Muscle of arm (tissue), 12 donors: ENCODE data around the gene F11. TPM values are rescaled to one million over a fixed set of nuclear protein-coding genes. Genes with fewer than 3 reads are reported as not detected.
A peak's percentile ranks its signal among the peaks of the same experiment; 100 is the strongest.
"Not testable (repeated sequence)": the region's sequence is repeated elsewhere in the genome, so short reads cannot be mapped to it uniquely, and the experiment has no call there.

Source experiments
- DNase-seq: peaks from one replicate; pipeline ENCODE4 v3.0.0-alpha.2; 2013
- polyA plus RNA-seq, 12 donors: library from polyadenylated mRNA; unstranded; fragments of 120-200 nt; gene quantifications; one replicate each; pipeline ENCODE4 v1.2.1, GENCODE V29; 2013; ENCODE audit not compliant: insufficient read length in 12 of 12

Gene F11
- polyA plus RNA-seq, 12 donors: 0.97 TPM; not detected in 11

DNA sequence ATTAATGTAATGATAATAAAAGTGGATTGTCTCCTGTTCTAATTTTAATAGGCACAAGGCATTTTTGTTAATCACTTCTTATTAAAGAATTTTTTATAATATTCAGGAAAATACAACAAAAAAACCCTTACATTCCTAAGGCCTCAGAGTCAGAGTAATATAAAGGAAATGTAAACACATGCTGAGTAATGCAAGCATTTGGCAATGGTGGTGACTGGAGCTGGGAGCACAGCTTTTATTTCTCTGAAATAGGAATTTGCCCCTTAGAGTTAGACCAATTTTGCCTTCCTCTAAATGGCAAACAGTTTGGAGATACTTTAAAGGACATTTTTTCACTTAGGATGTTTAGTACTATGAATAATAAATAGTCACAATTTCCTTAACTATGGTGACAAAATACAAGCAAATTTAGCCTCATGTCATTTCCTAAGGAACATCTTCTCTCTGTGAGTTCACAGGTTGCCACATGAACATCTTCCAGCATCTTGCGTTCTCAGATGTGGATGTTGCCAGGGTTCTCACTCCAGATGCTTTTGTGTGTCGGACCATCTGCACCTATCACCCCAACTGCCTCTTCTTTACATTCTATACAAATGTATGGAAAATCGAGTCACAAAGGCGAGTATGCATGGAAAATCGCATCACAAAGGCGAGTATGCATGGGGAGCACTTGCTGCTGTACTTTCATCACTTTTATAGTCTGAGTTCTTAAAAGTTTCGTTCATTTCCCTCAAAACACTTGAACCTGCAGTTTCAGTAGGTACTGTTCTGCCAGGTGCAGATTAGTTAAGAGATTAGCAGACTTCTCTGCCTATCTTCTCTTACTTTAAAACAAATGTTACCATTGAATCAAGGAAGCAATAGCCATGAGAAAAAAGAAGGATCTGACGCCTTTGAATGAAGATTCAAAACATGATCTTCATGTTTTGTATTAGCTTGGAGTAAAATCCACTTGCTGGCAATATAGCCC lies 15.9 kb upstream of the F11 start:
- DNase-seq: no peak

- DNase-seq: no peak
Measured at GRCh38 chr4:186250760-186251159, 15.2 kb upstream of the F11 start.

DNA sequence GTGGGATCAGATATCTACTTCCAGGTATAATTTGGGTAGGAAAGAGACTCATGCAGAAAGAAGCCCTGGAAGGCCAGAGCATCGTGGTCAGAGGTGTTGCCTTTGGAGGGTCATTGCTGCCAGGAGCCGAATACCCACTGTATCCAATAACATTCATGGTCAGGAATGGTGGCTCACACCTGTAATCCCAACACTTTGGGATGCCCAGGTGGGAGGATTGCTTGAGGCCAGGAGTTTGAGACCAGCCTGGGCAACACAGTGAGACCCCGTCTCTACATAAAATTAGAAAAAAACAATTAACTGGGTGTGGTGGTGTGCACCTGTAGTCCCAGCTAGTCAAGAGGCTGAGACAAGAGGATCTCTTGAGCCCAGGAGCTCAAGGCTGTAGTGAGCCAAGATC lies 10.9 kb upstream of the F11 start:
- DNase-seq: no peak

GRCh38 chr4:186258216-186258811 lies 7.7 kb upstream of the F11 start:
- DNase-seq: no peak

- DNase-seq: no peak
Measured at GRCh38 chr4:186260117-186260503, 5.9 kb upstream of the F11 start.

GRCh38 chr4:186260504-186261448 lies 5.2 kb upstream of the F11 start:
- no peak for DNase-seq

DNA sequence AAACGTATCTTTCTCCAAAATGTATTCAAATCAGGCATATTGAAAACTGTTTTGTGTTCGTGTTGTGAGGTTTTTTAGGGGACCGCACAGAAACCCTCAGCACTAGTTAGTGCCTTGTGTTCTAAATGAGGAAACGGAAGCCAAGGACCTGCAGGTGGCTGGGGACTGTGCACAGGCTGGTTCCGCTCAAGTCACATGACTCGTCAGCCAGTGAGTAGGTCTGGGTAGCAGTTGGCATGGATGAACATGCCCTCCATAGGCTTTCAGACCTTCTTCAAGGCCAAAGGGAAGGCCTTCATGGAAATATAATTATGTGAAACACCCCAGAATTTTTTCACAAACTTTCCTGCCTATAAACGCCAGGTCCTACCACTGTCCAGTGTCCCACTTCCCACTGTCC lies 1.3 kb upstream of the F11 start:
- DNase-seq: no peak

- not testable (repeated sequence) for DNase-seq
Measured at GRCh38 chr4:186265250-186265649, 739 bp upstream of the F11 start.

DNA sequence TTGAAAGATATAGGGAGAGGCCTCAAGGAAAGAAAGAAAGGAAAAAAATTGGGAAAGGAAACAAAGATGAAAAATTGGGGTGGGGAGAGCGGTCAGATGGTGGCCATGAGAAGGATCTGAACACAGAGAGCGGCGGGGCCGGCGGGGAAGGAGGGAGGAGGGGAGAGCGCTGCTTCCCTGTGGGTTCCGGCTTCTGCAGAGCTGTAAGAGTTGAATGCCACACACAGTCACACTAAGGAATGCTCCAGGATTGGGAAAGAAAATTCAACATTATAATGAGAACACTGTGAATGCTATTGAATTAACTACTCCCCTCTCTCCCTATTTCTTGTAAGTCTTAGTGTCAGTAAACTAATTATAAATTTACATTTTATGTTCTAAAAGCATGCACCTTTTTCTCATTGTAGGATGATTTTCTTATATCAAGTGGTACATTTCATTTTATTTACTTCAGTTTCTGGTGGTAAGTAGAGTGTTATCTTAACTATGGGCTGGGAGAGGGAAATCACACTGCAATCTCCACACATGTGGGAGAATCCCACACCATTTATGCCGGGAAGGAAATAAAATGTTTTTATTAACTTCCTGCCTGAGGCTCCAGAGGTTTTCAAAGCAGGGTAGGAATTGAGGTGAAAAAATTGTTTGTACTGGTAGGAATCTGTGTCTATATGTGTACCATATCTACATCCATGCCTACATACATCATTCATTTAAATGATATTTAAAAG lies 904 bp downstream of the F11 start:
- DNase-seq: no peak

DNA sequence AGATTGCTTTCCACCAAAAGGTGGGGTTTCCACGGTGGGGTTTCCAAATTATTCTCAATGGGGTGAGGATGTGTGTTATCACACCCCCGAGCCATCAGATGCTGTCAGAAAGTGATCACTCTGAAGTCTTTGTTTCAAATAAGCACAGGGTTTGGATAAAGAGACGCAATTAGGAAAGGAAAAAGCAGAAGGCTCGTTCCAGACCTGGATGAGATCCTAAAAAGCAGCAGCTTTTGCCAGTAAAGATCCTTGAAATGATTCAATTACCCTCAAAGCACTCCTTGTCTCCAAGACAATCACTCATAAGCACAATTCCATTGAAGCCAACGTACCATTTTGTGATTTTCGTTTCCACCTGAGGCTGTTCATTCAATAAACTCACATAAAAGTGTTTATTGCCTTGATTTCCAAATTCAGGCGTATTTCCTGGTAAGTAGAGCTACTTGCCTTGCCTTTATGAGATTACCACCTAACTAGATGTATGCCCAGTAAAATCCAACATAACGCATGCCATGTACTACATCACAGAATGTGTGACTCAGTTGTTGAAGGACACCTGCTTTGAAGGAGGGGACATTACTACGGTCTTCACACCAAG lies 5.2 kb downstream of the F11 start:
- no peak for DNase-seq

DNA sequence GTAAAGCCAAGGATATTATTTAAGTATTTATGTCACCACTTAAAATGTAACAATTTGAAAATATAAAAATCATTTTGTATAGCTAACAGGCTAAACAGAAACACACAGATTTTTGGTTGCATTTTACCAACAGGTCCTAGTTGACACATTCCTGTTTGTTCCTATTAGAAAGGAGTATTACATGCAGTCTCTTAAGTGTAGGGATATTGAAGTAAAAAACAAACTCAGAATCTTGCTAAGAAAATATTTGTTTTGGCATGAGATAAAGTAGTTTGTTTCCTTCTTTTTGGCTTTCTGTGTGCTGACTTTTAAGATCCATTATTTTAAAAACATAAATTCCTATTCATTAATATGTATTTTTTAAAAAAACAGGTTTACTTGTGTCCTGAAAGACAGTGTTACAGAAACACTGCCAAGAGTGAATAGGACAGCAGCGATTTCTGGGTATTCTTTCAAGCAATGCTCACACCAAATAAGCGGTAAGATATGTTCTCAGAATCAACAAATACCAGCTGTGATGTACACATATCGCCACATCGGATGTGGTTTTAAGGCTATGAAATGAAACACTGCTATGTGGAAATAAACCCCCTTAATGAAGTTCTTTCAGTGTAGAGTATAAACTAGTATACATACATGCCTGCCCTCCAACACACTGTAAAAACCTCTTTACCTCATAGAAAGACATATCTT lies 6.9 kb downstream of the F11 start:
- no peak for DNase-seq

- not testable (repeated sequence) for DNase-seq
Measured at GRCh38 chr4:186273392-186273789, 7.4 kb downstream of the F11 start.

DNA sequence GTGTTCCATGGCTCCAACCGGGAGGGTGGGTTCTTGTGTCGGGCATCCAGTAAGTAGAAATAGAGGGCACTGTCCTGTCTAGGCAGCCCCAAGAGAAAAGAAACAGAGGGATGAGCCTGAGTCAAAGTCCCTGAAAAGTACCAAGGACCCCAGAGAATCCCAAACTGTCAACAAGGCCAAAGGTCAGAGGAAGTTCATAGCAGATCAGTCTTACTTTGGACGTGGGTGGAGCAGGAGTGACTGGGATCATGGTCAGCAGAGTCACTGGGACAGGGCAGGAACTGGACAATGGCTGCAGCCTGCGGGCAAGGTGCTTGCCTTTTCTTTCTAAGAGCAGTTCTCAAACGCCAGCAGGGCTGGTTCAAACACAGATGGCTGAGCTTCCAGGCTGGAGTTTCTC lies 17.3 kb downstream of the F11 start:
- no peak for DNase-seq

GRCh38 chr4:186285147-186285546 lies 19.2 kb downstream of the F11 start:
- DNase-seq: no peak

GRCh38 chr4:186286581-186286980 lies 20.6 kb downstream of the F11 start:
- DNase-seq: no peak

DNA sequence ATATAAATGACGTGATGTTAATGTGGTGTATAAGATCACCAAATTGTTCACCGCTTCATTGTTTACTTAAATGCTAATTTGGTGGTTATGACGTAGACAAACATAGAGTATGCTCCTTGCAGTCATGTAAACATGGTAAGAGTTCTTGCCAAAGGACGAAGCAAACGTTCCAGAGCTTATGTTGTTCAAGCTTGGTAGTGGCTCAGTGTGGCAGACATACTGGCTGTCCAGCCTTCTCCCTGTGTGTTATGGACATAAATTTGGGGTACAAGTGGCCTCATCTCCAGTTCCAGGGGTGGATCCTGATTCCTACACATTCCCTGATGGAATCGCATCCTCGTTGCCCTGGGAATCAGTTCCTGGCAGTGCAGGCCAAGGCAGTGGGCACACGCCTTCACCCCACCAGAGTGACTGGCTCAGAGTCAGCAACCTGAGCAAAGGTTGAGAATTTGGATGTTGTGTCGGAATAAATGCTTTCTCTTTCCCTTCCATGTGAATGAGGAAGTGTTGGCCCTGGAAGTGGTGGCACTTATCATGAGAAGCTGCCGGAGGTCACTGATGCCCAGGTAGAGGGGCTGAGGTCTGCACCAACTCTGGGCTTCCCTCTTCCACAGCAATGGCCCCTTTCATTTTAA lies 25.4 kb downstream of the F11 start:
- DNase-seq: no peak

DNA sequence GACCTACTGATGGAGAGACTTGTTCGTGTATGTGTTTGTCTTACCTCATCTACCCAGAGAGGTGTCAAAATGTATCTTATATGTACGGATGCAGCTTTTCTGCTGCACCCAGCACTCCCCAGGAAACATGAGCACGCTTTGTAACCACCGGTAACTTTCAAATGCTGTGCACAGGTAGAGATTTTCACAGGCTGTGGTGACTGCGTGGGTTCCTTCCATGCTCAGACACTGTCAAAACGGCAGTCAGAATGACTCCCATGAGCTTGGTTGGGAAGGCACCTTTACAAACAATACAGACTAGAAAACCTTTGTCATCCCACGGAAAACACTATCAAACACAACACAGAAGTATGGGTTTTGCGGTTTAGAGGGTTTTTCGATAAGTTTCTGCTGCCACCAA lies 28.2 kb downstream of the F11 start:
- no peak for DNase-seq

DNA sequence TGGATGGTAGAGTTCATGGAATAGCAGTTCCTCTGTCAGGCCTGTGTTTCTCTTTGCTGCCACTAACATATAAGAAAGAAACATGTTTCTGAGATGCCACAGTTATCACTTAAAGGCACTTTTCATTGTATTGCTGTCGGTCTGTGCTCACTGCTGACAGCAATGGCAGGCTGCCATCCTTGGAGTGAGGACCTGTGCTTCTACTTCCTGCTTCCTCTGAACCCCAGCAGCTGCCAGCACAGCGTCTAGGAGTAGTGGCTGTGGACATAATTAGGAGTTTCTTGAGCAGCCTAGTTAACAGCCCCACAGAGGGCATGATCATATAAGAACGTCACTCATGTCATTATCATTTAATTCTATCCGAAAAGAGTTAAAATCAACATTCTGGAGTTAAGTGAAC lies 30.5 kb downstream of the F11 start:
- no peak for DNase-seq

GRCh38 chr4:186297013-186297645 lies 31.1 kb downstream of the F11 start:
- peak; percentile 63 for DNase-seq
